Neural cell (in vitro differentiated cells): ENCODE measurements around the gene CFAP61. TPM values are rescaled to one million over a fixed set of nuclear protein-coding genes. Genes with fewer than 3 reads are reported as not detected.

Experiments
- H2AFZ ChIP-seq: fragments of 200-600, 300-800 bp; sonication (generic), shearing (Covaris generic); 2 replicates; pipeline ENCODE4 v1.6.0; 2014; ENCODE audit warnings: low read depth, mild to moderate bottlenecking, antibody characterized with exemption, low read length, moderate library complexity
- H3F3A ChIP-seq: fragments of 200-600 bp; shearing (Covaris generic); 2 replicates; pipeline ENCODE4 v1.6.1; 2016; ENCODE audit warnings: mild to moderate bottlenecking, moderate library complexity, mixed read lengths, antibody characterized with exemption, low read length; ENCODE audit not compliant: insufficient read depth, poor library complexity, severe bottlenecking
- H3K27ac ChIP-seq: fragments of 200-600, 300-800 bp; sonication (generic), shearing (Covaris generic); 2 replicates; pipeline ENCODE4 v1.5.1; 2014; ENCODE audit warnings: mild to moderate bottlenecking, low read length, moderate library complexity
- H3K27me3 ChIP-seq: fragments of 300-800, 200-600 bp; sonication (generic), shearing (Covaris generic); 2 replicates; pipeline ENCODE4 v1.6.0; 2014; ENCODE audit warnings: mild to moderate bottlenecking, low read depth, low read length, moderate library complexity; ENCODE audit not compliant: insufficient read depth
- H3K36me3 ChIP-seq: fragments of 300-800, 200-600 bp; sonication (generic), shearing (Covaris generic); 2 replicates; pipeline ENCODE4 v1.5.1; 2014; ENCODE audit warnings: mild to moderate bottlenecking, antibody characterized with exemption, low read length, moderate library complexity; ENCODE audit not compliant: insufficient read depth
- H3K4me2 ChIP-seq: fragments of 300-800, 200-600 bp; sonication (generic), shearing (Covaris generic); 2 replicates; pipeline ENCODE4 v1.6.0; 2014; ENCODE audit warnings: mild to moderate bottlenecking, low read length
- H3K4me3 ChIP-seq: fragments of 300-800, 200-600 bp; sonication (generic), shearing (Covaris generic); 2 replicates; pipeline ENCODE4 v1.5.1; 2014; ENCODE audit warnings: mild to moderate bottlenecking, low read length, moderate library complexity
- H3K79me2 ChIP-seq: fragments of 200-600 bp; shearing (Covaris generic); replicated peaks from 2 replicates; pipeline ENCODE4 v1.6.0; 2014; ENCODE audit warnings: mild to moderate bottlenecking, low read length, moderate library complexity; ENCODE audit not compliant: insufficient read depth
- H3K9ac ChIP-seq: fragments of 300-800, 200-600 bp; sonication (generic), shearing (Covaris generic); 2 replicates; pipeline ENCODE4 v1.6.1; 2016; ENCODE audit warnings: mild to moderate bottlenecking, low read length, mixed read lengths
- H3K9me2 ChIP-seq: fragments of 200-600 bp; shearing (Covaris generic); 2 replicates; pipeline ENCODE4 v1.6.1; 2016; ENCODE audit warnings: mild to moderate bottlenecking, low read length, mixed read lengths; ENCODE audit not compliant: insufficient read depth
- H3K9me3 ChIP-seq: fragments of 200-600, 300-800 bp; sonication (generic), shearing (Covaris generic); 2 replicates; pipeline ENCODE4 v1.6.1; 2016; ENCODE audit warnings: mild to moderate bottlenecking, mixed run types, low read length, moderate library complexity, mixed read lengths
- H4K20me1 ChIP-seq: fragments of 200-600 bp; shearing (Covaris generic); 2 replicates; pipeline ENCODE4 v1.6.1; 2016; ENCODE audit warnings: mild to moderate bottlenecking, mixed run types; ENCODE audit not compliant: insufficient read depth
- CTCF ChIP-seq: fragments of 450-650 bp; IDR thresholded peaks from 2 replicates; pipeline ENCODE4 v1.5.1; 2014; ENCODE audit warnings: antibody characterized with exemption, mild to moderate bottlenecking, moderate library complexity; ENCODE audit not compliant: poor library complexity, severe bottlenecking
- EP300 ChIP-seq: fragments of 450-650 bp; conservative IDR thresholded peaks from 2 replicates; pipeline ENCODE4 v1.6.1; 2014; ENCODE audit warnings: antibody characterized with exemption, mild to moderate bottlenecking, moderate library complexity; ENCODE audit not compliant: poor library complexity, severe bottlenecking
- EZH2 ChIP-seq: fragments of 200-600, 300-800 bp; shearing (Covaris generic), sonication (generic); IDR thresholded peaks from 2 replicates; pipeline ENCODE4 v1.6.1; 2014; ENCODE audit warnings: antibody characterized with exemption, low read length, borderline replicate concordance, mild to moderate bottlenecking; ENCODE audit not compliant: insufficient read depth, poor library complexity, severe bottlenecking
- MXI1 ChIP-seq: fragments of 450-650 bp; conservative IDR thresholded peaks from 2 replicates; pipeline ENCODE4 v1.6.1; 2014; ENCODE audit warnings: antibody characterized with exemption, mild to moderate bottlenecking; ENCODE audit not compliant: poor library complexity, severe bottlenecking
- POLR2AphosphoS5 ChIP-seq: IDR thresholded peaks from 2 replicates; pipeline ENCODE4 v1.6.1; 2012
- RAD21 ChIP-seq: fragments of 450-650 bp; conservative IDR thresholded peaks from 2 replicates; pipeline ENCODE4 v1.6.1; 2014; ENCODE audit warnings: antibody characterized with exemption, mild to moderate bottlenecking, moderate library complexity
- REST ChIP-seq: IDR thresholded peaks from 2 replicates; pipeline ENCODE4 v1.6.1; 2012; ENCODE audit warnings: borderline replicate concordance
- SMC3 ChIP-seq: fragments of 450-650 bp; conservative IDR thresholded peaks from 2 replicates; pipeline ENCODE4 v1.6.1; 2014; ENCODE audit warnings: antibody characterized with exemption, mild to moderate bottlenecking, moderate library complexity; ENCODE audit not compliant: poor library complexity
- TAF1 ChIP-seq: IDR thresholded peaks from 2 replicates; pipeline ENCODE4 v1.6.1; 2012; ENCODE audit warnings: low read depth
- polyA plus RNA-seq: library from polyadenylated mRNA; depleted of rRNA; stranded (reverse); fragments of >200 nt; gene quantifications from 2 replicates; pipeline ENCODE4 v1.2.3, GENCODE V29; 2014

CFAP61 gene
- polyA plus RNA-seq, 1 donor from 2014 or later: 0.42 TPM

DNA sequence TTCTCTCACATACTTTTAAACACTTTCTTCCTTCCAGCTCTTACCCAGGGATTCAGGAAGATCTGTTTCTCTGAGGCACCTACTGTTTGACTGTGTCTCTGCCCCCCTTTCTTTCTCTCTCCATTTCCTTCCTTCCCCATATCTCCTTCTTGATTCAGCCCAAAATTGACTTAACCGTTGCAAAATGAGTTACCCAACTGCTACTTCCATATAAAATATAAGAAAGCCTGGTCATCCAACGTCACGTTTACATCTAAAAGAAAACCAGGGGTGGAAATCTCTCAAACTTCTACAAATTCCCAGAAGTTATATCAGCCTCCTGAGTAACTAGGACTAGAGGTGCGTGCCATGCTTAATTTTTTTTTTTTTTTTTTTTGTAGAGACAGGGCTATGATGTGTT is 220.4 kb downstream of the CFAP61 start:
- Histone ChIP-seq H3K27me3 (no peaks in the 10 kb centered on the region), H2AFZ (no peak overlapping the region), H3F3A (no peaks in the 10 kb centered on the region), H3K27ac (no peak overlapping the region), H3K4me3 (no peak overlapping the region), H3K79me2 (no peaks in the 10 kb centered on the region), H3K9me2 (no peaks in the 10 kb centered on the region), H3K36me3 (no peaks in the 10 kb centered on the region), H3K9me3 (no peaks in the 10 kb centered on the region), H3K9ac (no peak overlapping the region), H3K4me2 (no peak overlapping the region), H4K20me1 (no peaks in the 10 kb centered on the region)
- no peak for TF ChIP-seq TAF1
- TF ChIP-seq REST: no peak

GRCh38 chr20:20273286-20273685 is 221.0 kb downstream of the CFAP61 start:
- no peaks in the 10 kb centered on the region for H3K9me3 ChIP-seq
- no peak for TF ChIP-seq SMC3
- no peak for TF ChIP-seq REST
- no peak for TF ChIP-seq MXI1
- TF ChIP-seq POLR2AphosphoS5: no peak
- no peak for TF ChIP-seq CTCF
- TF ChIP-seq EP300: no peak
- TF ChIP-seq EZH2: no peak
- no peak for TF ChIP-seq RAD21
- no peak for TF ChIP-seq TAF1
- H3K9me2 ChIP-seq: no peaks in the 10 kb centered on the region
- H3K27ac ChIP-seq: no peak overlapping the region
- no peaks in the 10 kb centered on the region for H4K20me1 ChIP-seq
- no peak overlapping the region for H3K4me2 ChIP-seq
- H2AFZ ChIP-seq: no peak overlapping the region
- H3F3A ChIP-seq: no peaks in the 10 kb centered on the region
- no peak overlapping the region for H3K4me3 ChIP-seq
- no peaks in the 10 kb centered on the region for H3K79me2 ChIP-seq
- no peaks in the 10 kb centered on the region for H3K36me3 ChIP-seq
- no peak overlapping the region for H3K9ac ChIP-seq
- no peaks in the 10 kb centered on the region for H3K27me3 ChIP-seq
